Liver (tissue), 9 donors: ENCODE measurements around the gene TGFBI. TPM values are rescaled to one million over a fixed set of nuclear protein-coding genes. Genes with fewer than 3 reads are reported as not detected.

ENCODE experiments used
- DNase-seq: peaks from one replicate; pipeline ENCODE4 v3.0.0-alpha.2; 2017; ENCODE audit warnings: low spot score
- H3K27ac ChIP-seq, 2 donors: one replicate each; pipeline ENCODE4 v1.7.0; 2013; ENCODE audit warnings: inconsistent platforms in 2 of 2, low read length in 2 of 2, control low read depth in 1 of 2, low read depth in 1 of 2, mild to moderate bottlenecking in 1 of 2
- H3K27me3 ChIP-seq, 4 donors: one replicate each; pipeline versions ENCODE4 v1.6.1 to v1.7.0; 2013; ENCODE audit warnings: low read length in 3 of 4, inconsistent platforms in 1 of 4, mild to moderate bottlenecking in 1 of 4, moderate library complexity in 1 of 4; ENCODE audit not compliant: control insufficient read depth in 4 of 4, insufficient read depth in 4 of 4
- H3K36me3 ChIP-seq, 4 donors: one replicate each; pipeline versions ENCODE4 v1.6.1 to v1.7.0; 2013; ENCODE audit warnings: low read length in 3 of 4, mild to moderate bottlenecking in 3 of 4, low read depth in 1 of 4, moderate library complexity in 1 of 4; ENCODE audit not compliant: control insufficient read depth in 4 of 4, insufficient read depth in 3 of 4
- H3K4me1 ChIP-seq, 4 donors: one replicate each; pipeline versions ENCODE4 v1.6.1 to v1.7.0; 2013; ENCODE audit warnings: low read length in 3 of 4, mild to moderate bottlenecking in 3 of 4, moderate library complexity in 1 of 4; ENCODE audit not compliant: control insufficient read depth in 4 of 4, insufficient read depth in 4 of 4
- H3K4me3 ChIP-seq, 3 donors: one replicate each; pipeline versions ENCODE4 v1.6.1 to v1.7.0; 2013; ENCODE audit warnings: low read length in 3 of 3, control low read depth in 1 of 3, low read depth in 1 of 3, mild to moderate bottlenecking in 1 of 3
- H3K9ac ChIP-seq, 2 donors: one replicate each; pipeline ENCODE4 v1.7.0; 2013; ENCODE audit warnings: low read length in 2 of 2, mild to moderate bottlenecking in 2 of 2, moderate library complexity in 2 of 2, control low read depth in 1 of 2, low read depth in 1 of 2
- H3K9me3 ChIP-seq, 4 donors: one replicate each; pipeline versions ENCODE4 v1.6.1 to v1.7.0; 2013; ENCODE audit warnings: low read length in 3 of 4; ENCODE audit not compliant: control insufficient read depth in 4 of 4
- ATF3 ChIP-seq: IDR thresholded peaks from 2 replicates; pipeline ENCODE4 v1.6.1; 2016; ENCODE audit warnings: antibody characterized with exemption
- CTCF ChIP-seq: fragments of 150-350 bp; IDR thresholded peaks from 2 replicates; pipeline ENCODE4 v1.5.1; 2017; ENCODE audit warnings: improper control_type of control experiment, low read depth, low read length; ENCODE audit not compliant: missing input control
- FOXA2 ChIP-seq: IDR thresholded peaks from 2 replicates; pipeline ENCODE4 v1.6.1; 2016; ENCODE audit warnings: antibody characterized with exemption
- JUND ChIP-seq, 2 donors: IDR thresholded peaks; 2 replicates each; pipeline ENCODE4 v1.6.1; 2016; ENCODE audit warnings: antibody characterized with exemption in 2 of 2
- MAX ChIP-seq: IDR thresholded peaks from 2 replicates; pipeline ENCODE4 v1.6.1; 2016; ENCODE audit warnings: antibody characterized with exemption
- NR2F2 ChIP-seq: IDR thresholded peaks from 2 replicates; pipeline ENCODE4 v1.6.1; 2016; ENCODE audit warnings: antibody characterized with exemption
- RAD21 ChIP-seq, 2 donors: IDR thresholded peaks; 2 replicates each; pipeline ENCODE4 v1.6.1; 2016; ENCODE audit warnings: antibody characterized with exemption in 2 of 2, mild to moderate bottlenecking in 2 of 2
- REST ChIP-seq: IDR thresholded peaks from 2 replicates; pipeline ENCODE4 v1.6.1; 2016; ENCODE audit warnings: antibody characterized with exemption, mild to moderate bottlenecking
- RXRA ChIP-seq, 2 donors: IDR thresholded peaks; 2 replicates each; pipeline ENCODE4 v1.6.1; 2017 to 2018; ENCODE audit warnings: antibody characterized with exemption in 2 of 2, mild to moderate bottlenecking in 1 of 2
- SP1 ChIP-seq: IDR thresholded peaks from 2 replicates; pipeline ENCODE4 v1.6.1; 2018; ENCODE audit warnings: antibody characterized with exemption, mild to moderate bottlenecking
- TAF1 ChIP-seq: conservative IDR thresholded peaks from 2 replicates; pipeline ENCODE4 v1.6.1; 2016; ENCODE audit warnings: antibody characterized with exemption, mild to moderate bottlenecking
- YY1 ChIP-seq: IDR thresholded peaks from 2 replicates; pipeline ENCODE4 v1.6.1; 2016; ENCODE audit warnings: antibody characterized with exemption, mild to moderate bottlenecking
- WGBS: extraction: QIAGEN DNeasy Blood & Tissue Kit; methylation state at CpG from one replicate; pipeline ENCODE4 v1.1.7; 2013; 5-methylcytosine and 5-hydroxymethylcytosine counted together
- polyA plus RNA-seq, 2 donors: library from polyadenylated mRNA; stranded (reverse) in 1 of 2; unstranded in 1 of 2; fragments of 200-250 nt in 1 of 2; fragments of >200 nt in 1 of 2; fragmentation: Nextera tagmentation in 1 of 2; extraction: Ambion mirVana in 1 of 2; gene quantifications; one replicate each; pipeline versions ENCODE4 v1.2.1 to v1.2.3, GENCODE V29; 2013 to 2015
- total RNA-seq, 2 donors: library from RNA; depleted of rRNA; stranded (reverse); fragments of >200 nt; gene quantifications; one replicate each; pipeline ENCODE4 v1.2.3, GENCODE V29; 2014
- donor health status: healthy.
- donor health status: healthy.
- donor health status: healthy.
- donor health status: healthy.
- donor health status: healthy.

The TGFBI gene
- total and polyA plus RNA-seq, 4 donors = 33.7 to 144 (median 44.1) TPM

GRCh38 chr5:136006164-136006563 lies 22.6 kb upstream of the TGFBI start (continued):
- TF ChIP-seq CTCF (no peak), TAF1 (no peak), NR2F2 (no peak), RAD21 (IDR thresholded peaks at IDR 0.05) (no peak), RXRA (IDR thresholded peaks at IDR 0.05) (no peak), JUND (IDR thresholded peaks at IDR 0.05) (no peak)

- 96% methylated on average over 7 of the region's 7 CpGs for WGBS
These were observed 22.0 kb upstream of the TGFBI start for GRCh38 chr5:136006761-136007251.

More at GRCh38 chr5:136006761-136007251, 22.0 kb upstream of the TGFBI start:
- no peaks in the 10 kb centered on the region for H3K4me1 ChIP-seq
- no peak for DNase-seq
- H3K9ac ChIP-seq = no peak overlapping the region
- no peaks in the 10 kb centered on the region for H3K9me3 ChIP-seq
- no peak for TF ChIP-seq SP1
- TF ChIP-seq REST = no peak
- no peak for TF ChIP-seq MAX
- no peak for TF ChIP-seq FOXA2
- no peak for TF ChIP-seq YY1
- no peak for TF ChIP-seq CTCF
- no peak for TF ChIP-seq NR2F2
- no peak for TF ChIP-seq RAD21 (IDR thresholded peaks at IDR 0.05)
- no peak for TF ChIP-seq ATF3
- no peaks in the 10 kb centered on the region for H3K36me3 ChIP-seq
- no peaks in the 10 kb centered on the region for H3K27me3 ChIP-seq
- H3K27ac ChIP-seq = no peak overlapping the region
- H3K4me3 ChIP-seq = no peak overlapping the region
